Stimulated activated CD4-positive, alpha-beta T cell treated with anti-CD3 and anti-CD28 coated beads, Interleukin-4, amount 100 ng/mL, for 24 hours (primary cell): Measurements from ENCODE around the gene GATA2.

Experiments used
- DNase-seq: peaks from one replicate; pipeline ENCODE4 v3.0.0-alpha.2; 2020

Gene GATA2

DNA sequence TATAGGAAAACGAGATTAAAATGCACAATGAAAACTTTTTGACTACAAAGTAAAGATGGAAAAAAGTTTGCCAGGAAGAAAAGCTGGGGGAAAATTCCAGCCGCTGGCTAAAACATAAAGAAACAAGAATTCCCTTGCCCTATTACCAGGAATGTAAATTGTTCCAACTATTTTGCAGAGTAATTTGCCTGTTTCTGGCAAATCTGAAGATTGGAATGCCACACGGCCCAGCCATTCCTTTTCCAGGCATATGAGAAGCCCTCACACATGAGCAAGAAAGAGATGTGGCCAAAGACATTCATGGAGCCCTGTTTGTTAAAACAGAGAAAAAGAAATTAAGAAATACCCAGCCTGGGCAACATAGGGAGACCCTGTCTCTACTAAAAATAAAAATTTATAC is 8.4 kb upstream of the GATA2 start:
- no peak for DNase-seq

DNA sequence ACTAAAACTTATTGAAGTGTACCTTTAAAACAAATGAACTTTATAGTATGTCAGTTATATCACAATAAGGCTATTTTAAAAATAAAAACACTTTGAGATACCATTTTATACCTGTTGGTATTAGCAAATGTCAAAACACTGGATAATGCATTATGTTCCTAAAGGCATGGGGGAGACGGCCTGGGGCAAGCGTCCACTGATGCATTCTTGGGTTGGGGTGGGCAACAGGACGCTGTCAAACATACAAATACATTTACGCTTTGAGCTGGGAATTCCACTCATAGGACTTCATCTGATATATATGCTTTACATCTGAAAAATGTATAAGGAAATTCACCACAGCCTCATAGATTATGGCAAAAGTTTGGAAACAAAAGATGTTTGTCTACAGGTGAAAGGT is 7.6 kb upstream of the GATA2 start:
- no peak for DNase-seq

DNA sequence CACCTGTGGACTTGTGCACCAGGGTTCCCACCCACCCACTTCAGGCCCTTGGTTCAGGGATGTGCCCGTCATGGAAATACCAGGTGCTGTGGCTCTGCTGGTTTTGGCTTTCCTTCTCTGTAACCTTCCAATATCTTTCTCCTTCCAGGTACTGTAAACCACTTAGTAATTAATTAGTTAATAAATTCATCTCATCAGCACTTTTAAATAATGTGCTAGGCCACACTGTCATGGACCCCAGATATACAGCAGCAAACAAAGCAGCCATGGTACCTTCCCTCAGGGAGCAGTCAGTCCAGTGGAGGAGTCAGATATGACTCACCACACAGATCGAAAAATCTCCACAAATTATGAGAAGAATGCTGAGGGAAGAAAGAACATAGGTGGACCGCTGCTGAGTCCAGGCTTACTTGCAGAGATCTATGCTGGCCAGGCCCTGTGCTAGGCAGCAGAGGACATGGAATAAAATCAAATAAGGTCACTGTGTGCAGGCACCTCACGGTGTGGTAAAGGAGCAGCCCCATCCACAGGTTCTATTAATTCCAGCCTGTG is 6.8 kb upstream of the GATA2 start:
- DNase-seq = no peak

DNA sequence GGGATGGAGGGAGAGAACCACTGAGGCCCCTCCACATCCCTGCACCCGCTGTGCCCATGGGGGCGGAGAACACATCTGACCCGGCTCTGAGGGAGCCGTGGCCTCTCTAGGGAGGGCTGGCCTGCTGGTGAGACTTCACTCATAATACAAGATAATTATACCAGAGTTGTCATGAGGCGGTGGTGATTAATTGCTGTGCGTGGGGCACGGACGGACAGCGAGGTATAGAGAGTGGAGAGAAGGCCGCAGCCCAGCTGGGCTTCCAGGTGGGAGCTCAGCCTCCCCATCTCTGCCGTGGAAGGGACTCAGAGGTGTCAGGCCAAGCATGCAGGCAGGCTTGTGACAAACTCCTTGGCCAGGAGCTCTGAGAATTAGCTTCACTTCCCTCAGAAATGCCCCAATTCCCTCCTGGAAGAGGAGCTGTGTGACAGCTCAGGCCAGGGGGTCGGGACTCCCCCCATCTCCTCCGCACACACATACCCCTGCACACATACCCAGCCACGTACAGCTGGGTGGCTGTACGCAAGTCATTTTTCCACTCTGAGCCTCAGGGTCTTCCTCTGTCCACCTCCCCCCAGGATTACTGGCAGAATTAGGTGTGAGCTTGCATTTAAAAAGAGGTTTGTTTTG is 6.0 kb upstream of the GATA2 start:
- no peak for DNase-seq

DNA sequence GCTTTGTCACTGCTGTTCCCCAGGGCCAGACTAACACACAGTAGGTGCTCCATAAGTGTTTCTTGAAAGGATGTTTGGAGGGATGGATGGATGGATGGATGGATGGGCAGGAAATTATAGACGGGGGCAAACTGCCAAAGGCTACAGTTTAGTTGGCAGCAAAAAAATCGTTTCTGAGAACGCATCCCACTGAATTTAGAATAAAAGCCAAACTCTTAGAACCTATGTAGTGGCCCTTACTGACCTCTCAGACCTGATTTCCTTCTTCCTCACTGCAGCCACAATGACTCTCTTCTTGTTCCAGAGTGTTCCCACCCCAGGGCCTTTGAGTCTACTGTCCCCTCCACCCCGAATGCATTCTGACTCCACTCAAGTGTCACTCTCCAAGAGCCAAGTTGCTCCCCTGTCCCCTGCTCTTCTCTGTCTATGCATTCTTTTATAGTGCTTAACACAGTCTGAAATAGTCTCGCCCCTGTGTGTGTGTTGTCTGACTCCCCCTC is 5.2 kb upstream of the GATA2 start:
- no peak for DNase-seq

DNA sequence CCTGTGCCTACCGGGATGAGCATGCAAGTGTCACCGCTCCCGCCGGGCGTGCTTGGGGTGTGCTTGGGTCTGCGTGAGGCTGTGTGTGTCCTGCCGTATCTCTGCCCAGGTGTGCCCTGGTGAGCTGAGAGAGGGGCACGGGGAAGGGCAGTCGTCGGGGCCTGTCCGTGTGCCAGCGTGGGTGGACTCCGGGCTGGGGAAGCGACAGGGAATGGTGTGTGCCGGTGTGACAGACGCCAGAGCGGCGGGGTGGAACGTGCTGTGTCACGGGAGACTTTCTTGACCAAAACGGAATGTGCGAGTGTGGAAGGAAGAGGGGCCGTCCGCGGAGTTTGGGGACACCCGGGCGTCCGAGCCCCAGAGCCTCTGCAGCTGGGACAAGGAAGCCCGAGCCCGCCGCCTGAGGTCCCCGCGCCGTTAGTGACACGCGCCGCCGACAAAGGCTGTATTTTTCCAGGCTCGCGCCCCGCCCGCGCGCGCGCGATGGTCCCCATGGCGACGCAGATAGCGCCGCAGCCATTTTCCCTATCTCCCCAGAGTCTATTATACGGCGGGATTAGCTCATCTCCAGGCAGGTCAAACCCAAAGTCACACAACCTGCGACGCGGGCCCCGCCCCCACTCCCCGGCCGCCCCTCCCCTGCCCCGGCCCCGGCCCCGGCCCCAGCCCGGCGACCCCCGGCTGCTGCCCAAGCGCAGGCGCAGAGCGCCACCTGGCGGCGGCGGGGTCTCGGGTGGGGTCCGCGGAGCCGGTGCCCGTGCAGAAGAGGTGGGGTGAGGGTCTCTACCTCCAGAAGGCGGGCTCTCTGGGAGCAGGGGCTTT is 4.5 kb upstream of the GATA2 start:
- DNase-seq = peak; percentile 64

DNA sequence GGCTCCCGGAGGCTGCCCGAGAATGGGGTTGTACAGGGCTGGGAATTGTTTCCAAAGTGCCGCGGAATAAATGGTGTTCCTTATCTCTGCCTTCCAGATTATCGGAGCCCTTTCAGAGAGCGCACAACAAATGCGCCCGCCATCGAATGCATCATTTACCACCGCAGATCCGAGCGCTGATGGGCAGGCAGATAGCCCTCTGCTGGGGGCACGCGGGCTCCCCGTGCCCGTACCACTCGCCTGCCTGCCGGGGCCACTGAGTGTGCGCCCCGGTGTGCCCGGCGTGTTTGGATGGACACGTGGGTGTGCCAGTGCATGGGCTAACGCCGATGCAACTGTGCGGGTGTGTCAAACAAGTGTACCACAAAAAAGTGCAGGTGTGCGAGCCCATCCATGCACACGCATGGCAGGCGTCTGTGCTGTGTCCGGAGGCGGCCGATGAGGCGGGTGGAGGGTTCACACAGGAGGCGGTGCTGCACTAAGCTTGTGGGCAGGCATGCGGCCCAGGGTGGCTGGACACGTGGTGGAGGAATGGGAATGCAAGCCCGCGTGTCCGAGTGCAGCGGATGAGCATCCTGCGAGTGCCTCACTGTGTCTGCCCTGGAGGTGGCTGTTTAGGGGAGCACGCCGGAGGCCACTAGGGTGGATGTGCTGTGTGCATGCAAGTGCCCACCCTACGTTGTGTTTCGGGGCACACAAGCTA is 3.8 kb upstream of the GATA2 start:
- no peak for DNase-seq

DNA sequence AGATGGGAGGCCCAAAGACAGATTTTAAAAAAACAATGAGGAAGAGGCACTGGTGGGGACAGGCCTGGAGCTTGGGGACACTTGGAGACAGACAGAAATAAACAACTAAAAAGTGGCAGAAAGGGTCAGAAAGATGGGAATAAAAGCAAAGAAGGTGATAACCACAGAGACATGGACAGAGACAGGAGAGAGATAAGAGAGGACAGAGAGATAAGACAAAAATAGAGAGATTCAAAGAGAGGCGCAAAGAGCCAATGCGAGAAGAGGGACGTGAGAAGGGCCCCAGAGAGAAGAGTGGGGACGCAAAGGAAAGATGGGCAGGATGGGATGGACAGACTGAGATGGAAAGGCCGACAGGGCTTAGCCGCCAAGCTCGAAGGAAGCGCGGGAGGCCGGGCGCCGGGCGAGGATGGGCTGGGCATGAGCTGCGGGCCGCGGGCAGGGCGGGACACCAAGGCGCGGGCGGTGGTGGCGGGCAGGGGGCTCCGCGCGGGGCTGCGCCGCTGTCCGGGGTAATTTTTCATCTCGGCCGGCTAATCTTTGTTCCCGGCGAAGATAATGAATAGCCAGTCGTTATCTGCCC is 3.1 kb upstream of the GATA2 start:
- no peak for DNase-seq

DNA sequence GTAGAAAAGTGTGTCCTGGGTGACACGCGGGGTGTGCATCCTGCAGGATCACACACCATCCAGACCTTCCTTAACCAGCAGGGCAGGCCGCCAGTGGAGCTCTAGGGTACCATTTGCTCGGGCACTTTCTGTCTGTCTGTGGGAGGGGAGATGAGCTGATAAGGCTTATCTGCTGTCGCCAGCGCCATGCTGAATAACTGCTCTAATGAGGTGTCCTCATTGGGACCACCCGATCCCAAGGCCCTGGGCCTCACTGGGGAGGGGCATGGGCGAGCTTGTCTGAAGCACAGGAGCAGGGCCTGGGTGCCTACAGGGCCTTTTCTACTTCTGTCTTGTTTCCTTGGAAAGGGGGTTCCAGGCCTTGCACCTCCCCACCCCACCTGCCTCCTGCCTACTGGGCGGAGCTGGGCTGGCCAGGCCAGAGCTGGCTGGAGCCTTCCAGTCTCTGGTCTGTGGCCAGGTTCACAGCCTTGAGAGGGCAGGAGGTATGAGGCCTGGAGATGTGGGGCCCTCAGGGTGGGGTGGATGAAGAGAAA is 2.5 kb upstream of the GATA2 start:
- no peak for DNase-seq

DNA sequence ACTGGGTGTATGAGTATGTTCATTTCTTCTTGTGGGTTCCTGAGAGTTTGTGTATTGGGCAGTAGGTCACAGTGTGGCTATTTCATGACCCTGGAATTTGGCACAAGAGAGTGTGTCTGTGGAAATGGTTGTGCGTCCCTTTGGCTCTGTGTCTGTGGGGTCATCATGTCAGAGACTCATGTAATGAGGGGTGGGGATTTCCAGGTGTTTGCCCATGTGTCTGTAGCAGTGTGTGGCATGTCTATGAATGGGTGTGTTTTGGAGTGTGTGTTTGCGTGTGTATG is 1.3 kb upstream of the GATA2 start:
- DNase-seq = no peak

DNA sequence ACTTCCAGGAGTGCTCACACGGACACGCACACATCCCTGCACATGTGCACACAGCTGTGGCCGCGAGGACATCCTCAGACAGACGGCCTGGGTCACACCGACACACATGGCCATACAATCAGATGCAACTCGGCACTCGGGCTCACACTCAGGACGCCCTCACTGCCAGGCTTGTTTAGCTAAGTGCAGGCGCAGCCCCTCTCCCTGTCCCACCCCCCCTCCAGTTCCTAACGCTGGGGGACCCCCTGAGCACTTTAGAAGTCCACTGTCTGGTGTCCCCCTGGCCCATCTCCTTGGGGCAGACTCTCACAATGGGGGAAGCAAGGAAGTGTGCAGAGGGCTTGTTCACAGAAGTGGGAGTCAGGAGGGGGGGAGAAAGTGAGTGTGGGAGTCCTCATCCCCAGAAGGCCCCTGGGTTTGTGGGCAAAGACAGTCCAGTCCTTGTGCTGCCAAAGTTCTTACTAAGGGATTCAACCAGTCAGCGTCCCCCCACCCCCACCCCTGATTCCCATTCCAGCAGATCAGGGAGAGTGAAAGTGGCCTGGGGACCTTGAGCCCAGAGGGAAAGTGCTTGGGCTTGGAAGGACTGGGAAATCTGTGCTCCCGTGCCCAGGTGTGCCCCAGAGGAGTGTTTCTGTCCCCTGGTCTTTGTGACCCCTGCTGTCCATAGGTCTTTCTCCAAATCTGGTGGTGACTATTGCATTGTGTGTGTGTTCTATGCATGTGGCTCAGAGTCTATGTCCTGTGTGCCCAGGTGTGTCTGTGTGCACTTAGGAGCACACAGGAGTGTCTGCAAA is 767 bp upstream of the GATA2 start:
- no peak for DNase-seq

DNA sequence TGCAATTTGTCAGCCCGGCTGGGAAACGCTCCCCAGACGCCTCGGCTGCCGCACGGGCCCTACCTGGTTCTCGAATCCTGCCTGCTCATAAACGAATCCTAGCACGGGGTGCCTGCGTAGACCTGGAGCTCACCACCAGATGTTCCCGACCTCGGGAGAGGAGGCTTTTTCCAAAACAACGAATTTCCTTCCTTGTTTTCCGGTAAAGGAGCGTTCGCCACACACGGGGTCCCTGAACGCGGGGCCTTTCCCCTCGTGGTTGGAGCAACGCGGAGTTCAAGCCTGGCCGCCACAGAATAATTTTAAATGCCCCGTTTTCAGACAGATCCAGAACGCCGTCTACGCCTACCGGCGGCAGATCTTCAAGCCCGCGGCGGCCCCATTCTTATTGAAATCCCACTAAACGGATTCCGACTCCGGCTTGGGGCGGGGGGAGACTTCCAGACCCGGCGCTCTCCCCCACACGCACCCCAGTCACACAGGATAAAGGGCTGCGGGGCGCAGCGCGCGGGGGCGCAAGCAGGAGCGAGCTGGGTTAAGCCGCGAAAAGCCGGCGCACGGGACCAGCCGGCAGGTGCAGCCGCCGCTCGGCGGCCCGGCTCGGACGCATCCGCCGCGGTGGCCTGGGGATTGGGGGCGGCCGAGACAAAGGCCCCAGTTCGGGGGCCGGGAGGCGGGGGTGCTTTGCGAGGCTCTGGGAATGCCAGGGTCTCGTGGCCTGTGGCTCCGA is 895 bp downstream of the GATA2 start:
- DNase-seq = no peak

DNA sequence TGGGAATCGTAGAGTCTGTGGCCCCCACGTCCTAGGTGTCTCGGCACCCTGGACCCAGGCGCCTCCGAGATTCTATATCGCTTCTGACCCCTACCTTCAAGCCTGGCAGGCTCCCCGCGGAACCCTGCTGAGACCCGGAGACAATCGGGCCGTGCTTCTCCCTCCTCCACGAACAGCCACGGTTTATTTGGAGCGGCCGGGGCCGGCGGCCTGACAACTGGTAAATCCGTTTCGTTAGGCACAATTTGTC is 1.4 kb downstream of the GATA2 start:
- no peak for DNase-seq

DNA sequence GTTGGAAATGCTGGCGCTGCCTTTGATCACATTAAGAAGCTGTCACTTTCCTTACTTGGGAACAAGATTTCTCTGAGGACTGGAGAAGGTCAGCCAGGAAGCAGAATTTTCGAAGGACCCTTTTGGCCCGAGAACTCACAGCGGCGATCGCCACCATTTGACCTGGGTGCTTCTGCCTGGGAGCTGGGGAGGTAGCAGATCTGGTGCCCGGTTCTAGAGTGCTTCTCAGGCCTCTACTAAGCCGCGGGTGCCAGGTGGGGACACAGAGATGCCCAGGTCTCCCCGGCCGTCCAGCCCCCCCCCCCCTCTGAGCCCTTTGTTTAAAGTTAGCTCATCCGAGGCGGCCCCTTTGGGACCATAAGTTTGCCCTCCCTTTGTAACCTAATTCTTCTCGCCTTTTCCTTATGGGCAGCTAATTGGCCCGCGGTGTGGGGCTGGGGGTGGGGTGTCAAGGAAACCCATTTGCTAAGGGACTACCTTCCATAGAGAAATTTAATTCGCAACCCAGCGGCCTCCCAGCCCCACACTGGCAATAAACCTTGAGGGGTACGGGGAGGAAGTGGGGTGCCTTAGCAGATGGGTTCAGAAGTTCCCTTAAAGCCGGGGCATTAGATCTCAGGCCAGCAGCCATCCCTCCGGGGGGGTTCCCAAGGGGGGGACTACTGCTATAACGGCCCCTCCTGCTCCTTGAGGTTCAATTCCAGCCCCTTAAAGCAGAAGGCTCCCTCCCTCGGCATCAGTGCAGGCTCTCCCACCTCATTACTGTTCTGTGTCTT is 1.9 kb downstream of the GATA2 start:
- DNase-seq = no peak

DNA sequence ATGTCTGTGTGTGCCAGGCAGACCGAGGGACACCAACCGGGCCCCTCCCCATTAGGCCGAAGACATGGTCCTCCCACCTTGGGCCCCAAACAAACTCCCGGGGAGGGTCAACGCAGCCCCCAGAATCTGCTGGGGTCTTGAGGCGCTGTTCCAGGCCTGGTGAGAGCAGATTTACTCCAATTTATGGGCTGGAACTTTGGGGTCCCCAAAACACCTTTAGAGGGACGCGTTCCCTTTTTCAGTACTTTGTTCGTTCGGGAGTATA is 2.4 kb downstream of the GATA2 start:
- no peak for DNase-seq

DNA sequence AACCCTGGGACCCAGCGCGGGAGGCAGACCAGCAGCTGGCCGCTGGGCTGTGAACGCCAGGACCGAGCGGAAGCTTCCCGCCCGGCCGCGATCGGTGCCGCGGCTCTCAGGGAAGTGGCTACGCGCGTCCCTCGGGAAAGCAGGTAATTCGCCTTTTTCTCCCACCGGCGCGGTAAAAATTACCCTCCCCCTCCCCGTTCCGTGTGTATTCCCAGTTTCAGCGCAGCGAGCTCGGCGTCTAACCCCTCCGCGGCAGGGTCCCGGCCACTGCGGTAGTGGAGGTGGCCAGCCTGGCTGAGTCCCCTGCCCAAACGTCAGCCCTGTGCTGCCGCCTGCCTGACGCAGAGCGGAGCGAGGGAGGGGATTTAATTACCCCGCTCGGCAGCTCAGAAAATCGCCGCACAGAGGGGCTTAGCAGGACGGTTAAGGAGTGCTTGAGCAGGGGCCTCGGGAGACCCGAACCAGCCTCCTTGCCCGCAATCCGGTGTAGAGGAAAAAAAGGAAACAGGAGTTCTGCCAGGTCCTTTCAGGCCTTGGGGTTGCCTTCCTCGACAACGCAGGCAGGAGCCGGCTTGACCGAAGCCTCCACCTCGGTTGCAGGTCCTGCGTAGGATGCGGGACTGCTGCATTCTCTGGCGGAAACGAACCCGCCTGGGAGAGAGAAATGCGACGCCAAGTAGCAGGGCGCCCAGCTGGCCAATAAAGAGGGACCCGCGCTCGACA is 2.9 kb downstream of the GATA2 start:
- DNase-seq = no peak

DNA sequence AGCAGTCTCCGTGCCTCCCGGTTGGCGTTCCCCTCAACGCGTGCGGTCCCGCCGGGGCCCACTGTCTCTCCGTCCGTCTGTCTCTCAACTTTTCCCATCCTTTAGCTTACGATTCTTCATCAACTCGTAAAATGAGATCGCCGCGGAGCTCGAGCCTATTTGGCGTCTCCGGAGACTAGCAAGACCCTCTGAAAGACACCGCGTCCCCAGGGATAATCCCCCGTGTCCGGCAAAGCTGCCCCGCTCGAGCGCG is 3.4 kb downstream of the GATA2 start:
- DNase-seq = no peak

DNA sequence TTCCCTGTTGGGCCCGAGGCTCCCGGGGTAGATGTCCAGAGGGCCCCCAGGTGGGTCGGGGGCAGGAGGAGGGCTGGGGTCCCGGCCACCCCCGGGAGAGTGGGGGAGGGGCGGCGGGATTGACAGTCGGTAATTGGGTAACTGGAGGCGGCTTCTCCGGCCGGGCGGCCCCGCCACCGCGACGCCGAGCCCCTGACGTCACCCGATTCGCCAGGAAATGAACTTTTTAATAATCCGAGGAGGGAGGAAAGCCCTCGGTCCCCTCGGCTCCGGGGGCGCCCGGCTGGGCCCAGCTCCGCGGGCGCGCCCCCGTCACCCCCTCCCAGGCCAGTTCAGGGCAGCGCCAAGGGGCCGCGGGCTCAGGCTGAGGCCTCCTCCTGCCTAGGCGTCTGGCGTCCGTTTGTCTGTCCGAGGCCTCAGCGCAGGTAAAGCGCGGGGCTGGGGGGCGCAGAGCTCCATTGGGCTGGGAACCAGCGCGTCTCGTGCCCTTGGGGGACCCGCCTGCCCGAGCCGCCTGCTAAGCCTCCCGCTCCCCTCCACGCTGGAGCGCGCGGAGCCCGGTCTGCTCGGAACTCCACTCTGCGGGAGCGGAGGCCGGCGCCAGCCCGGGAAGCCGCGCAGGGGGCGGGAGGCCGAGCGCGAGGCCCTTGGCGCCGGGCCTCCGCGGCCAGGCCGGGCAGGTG is 3.9 kb downstream of the GATA2 start:
- DNase-seq = no peak

DNA sequence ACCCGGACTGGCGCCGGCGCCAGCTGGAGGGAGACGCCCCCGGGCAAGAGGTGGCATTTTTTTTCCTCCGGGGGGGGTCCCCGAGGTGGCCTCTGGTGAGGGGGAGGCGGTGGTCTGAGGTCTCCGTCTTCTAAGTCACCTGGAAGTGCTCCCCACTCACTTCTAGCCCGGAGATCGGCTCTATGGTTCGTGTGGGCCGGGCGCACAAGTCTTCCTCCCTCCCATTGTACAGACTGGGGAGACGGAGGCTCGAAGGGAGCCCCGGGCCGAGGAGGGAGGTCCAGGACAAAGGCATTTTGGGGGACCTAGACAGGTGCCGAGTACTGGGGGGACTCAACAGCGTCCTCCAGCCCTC is 4.4 kb downstream of the GATA2 start:
- no peak for DNase-seq

DNA sequence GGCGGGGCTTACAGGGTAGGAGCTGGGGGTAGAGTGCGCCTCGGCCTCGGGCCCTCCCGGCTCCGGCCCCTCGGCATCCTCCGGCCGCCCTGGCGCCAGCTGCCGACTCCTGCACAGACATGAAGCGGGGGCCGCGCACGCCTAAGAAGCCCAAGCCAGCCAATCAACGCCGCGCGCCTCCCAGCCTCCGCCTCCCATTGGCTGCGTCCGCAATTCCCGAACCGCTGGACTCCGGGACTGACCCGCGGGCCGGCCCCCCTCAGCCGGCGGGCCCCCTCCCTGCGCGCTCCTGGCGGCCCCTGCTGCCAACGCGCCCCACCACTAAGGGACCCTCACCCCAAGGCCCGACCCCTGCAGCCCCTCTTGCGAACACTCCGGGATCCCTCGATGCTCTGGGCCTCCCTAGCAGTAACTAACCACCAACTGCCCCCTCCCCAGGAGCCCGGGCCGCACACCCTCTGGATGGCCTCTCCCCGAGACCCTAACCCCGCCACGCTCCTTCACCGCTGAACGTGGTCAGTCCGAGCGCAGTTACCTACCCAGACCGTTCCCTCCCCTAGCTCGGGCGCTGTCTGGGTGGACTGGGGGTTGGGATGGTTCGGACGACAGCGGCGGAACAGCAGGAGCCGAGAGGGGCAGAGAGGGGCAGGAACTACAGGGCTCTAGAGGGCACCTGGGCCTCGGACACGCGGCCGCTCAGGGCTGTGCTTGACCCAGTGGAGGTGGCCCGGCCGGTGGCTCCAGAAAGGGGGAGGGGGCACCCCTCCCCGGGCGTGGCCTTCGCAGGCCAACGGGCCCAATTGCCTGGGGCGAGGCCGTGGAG is 5.0 kb downstream of the GATA2 start:
- no peak for DNase-seq
